ENCODE data around the gene PLD5. TPM values are rescaled to one million over a fixed set of nuclear protein-coding genes. Genes with fewer than 3 reads are reported as not detected.
"Not testable (repeated sequence)": the region's sequence is repeated elsewhere in the genome, so short reads cannot be mapped to it uniquely, and the experiment has no call there.

Gene PLD5
- polyA plus RNA-seq, 1 experiment, result not detected

DNA sequence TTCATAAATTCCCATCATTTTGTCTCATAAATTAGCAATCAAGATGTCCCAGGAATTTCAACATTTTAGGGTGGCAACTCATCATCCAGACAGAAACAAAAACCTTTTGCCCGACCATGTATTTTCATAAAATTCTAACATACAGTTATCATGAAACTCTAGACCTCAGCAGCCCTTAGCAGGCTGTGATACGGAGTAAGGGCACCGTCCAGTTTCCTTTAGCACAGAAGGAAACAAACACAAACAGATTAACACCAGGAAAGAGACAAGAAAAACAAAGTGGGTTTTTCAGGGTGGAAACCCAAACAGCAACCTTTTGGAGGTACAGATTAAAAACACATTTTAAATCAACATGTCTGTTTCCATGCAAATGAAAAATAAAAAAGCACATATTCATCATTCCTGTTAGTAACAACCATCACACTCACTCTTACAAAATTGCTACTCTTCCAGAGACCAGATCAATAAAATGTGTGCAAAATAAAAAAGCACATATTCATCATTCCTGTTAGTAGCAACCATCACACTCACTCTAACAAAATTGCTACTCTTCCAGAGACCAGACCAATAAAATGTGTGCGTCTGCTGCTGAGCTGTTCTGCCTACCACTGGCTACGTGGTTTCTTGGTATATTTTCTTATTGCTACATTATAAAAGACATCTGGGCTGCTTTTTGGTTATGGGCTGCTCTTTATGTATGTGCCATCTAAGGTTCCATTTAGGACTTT, 241.6 kb downstream of the PLD5 start:
- CTCF ChIA-PET; H3K27ac ChIP-seq (ENCODE audit: low read depth, low read length): not testable (repeated sequence)

GRCh38 chr1:242278406-242278805, 246.1 kb downstream of the PLD5 start:
- POLR2A ChIA-PET; H3K27ac ChIP-seq (ENCODE audit: low read depth, low read length); H3K4me3 ChIP-seq (ENCODE audit: low read depth, low read length); CTCF ChIA-PET; DNase-seq (ENCODE audit: low read depth, low spot score); H3K9me3 ChIP-seq (ENCODE audit: control insufficient read depth, insufficient read depth, low read length); H3K27me3 ChIP-seq (ENCODE audit: control insufficient read depth, insufficient read depth, low read length): not testable (repeated sequence)

More for the DNA sequence above, 241.6 kb downstream of the PLD5 start:
- H3K9me3 ChIP-seq (ENCODE audit: control insufficient read depth, insufficient read depth, low read length); H3K27me3 ChIP-seq (ENCODE audit: control insufficient read depth, insufficient read depth, low read length); POLR2A ChIA-PET; H3K4me3 ChIP-seq (ENCODE audit: low read depth, low read length); DNase-seq (ENCODE audit: low read depth, low spot score): not testable (repeated sequence)

DNA sequence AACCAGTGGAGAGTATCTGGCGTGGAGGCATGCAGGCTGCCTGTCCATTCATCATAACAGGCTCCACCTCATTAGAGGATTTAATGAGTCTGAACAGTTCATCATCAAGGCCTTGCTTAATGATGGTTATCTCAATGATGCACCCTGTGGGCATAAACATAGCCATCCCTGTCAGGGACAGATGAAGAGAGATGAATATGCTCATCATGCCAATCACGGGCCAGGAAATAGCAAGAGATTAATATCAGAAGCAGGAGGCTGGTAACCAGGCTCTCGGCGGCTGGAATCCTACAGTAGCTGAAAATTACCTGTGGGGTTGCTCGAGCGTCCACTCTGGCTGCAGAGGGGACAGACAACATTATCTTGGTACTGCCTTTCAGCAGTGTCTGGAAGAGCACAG, 247.7 kb downstream of the PLD5 start:
- POLR2A ChIA-PET; H3K4me3 ChIP-seq (ENCODE audit: low read depth, low read length); DNase-seq (ENCODE audit: low read depth, low spot score); CTCF ChIA-PET; H3K9me3 ChIP-seq (ENCODE audit: control insufficient read depth, insufficient read depth, low read length); H3K27ac ChIP-seq (ENCODE audit: low read depth, low read length); H3K27me3 ChIP-seq (ENCODE audit: control insufficient read depth, insufficient read depth, low read length): not testable (repeated sequence)

GRCh38 chr1:242267004-242267403, 257.5 kb downstream of the PLD5 start:
- H3K27ac ChIP-seq (ENCODE audit: low read depth, low read length); H3K27me3 ChIP-seq (ENCODE audit: control insufficient read depth, insufficient read depth, low read length); DNase-seq (ENCODE audit: low read depth, low spot score); CTCF ChIA-PET; H3K4me3 ChIP-seq (ENCODE audit: low read depth, low read length); H3K9me3 ChIP-seq (ENCODE audit: control insufficient read depth, insufficient read depth, low read length); POLR2A ChIA-PET: not testable (repeated sequence)

- H3K27me3 ChIP-seq (ENCODE audit: control insufficient read depth, insufficient read depth, low read length); CTCF ChIA-PET; DNase-seq (ENCODE audit: low read depth, low spot score); H3K27ac ChIP-seq (ENCODE audit: low read depth, low read length); H3K4me3 ChIP-seq (ENCODE audit: low read depth, low read length); POLR2A ChIA-PET; H3K9me3 ChIP-seq (ENCODE audit: control insufficient read depth, insufficient read depth, low read length): not testable (repeated sequence)
Measured at GRCh38 chr1:242264419-242264818, 260.1 kb downstream of the PLD5 start.

DNA sequence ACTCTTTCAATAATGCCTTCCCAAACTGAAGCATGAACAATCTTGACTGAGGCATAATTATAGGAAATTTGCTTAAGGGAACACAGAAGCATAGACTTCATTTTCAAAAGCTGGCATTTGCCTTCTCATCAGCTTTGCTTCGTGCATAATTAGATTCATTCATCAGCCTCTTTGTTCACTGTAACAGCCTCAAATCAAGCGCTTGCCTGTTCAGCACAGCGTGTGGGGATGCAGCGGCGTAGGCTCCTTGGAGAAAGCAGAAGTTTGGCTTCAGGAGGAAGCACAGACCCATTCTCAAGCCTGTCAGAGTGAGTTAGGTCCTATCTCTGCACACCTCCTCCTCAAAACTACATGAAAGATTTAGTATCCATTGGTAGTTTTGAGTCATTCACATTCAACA, 279.2 kb downstream of the PLD5 start:
- Histone ChIP-seq H3K9me3 (ENCODE audit: control insufficient read depth, insufficient read depth, low read length) (peaks cover 14% of the 10 kb centered on the region), H3K27ac (ENCODE audit: low read depth, low read length) (no peak overlapping the region), H3K4me3 (ENCODE audit: low read depth, low read length) (no peak overlapping the region), H3K27me3 (ENCODE audit: control insufficient read depth, insufficient read depth, low read length) (no peaks in the 10 kb centered on the region)
- no peak for TF ChIP-seq CTCF (IDR thresholded peaks at IDR 0.05; ENCODE audit: low read depth, low read length)
- POLR2A ChIA-PET, result no interaction called here
- DNase-seq (ENCODE audit: low read depth, low spot score), result no peak
- CTCF ChIA-PET, result no interaction called here

- Histone ChIP-seq H3K9me3 (ENCODE audit: control insufficient read depth, insufficient read depth, low read length) (peaks cover 17% of the 10 kb centered on the region), H3K27ac (ENCODE audit: low read depth, low read length) (no peak overlapping the region), H3K27me3 (ENCODE audit: control insufficient read depth, insufficient read depth, low read length) (no peaks in the 10 kb centered on the region), H3K4me3 (ENCODE audit: low read depth, low read length) (no peak overlapping the region)
- no peak for TF ChIP-seq CTCF (IDR thresholded peaks at IDR 0.05; ENCODE audit: low read depth, low read length)
- DNase-seq (ENCODE audit: low read depth, low spot score), result no peak
- ChIA-PET POLR2A (no interaction called here), CTCF (no interaction called here)
Measured at GRCh38 chr1:242243472-242243871, 281.0 kb downstream of the PLD5 start.

Data from AG04450 (cell line).